ENCODE data around the gene PRELID2.

PRELID2 gene

GRCh38 chr5:145796318-145796717 lies 38.8 kb downstream of the PRELID2 start:
- DNase-seq (ENCODE audit: low spot score): no peak

GRCh38 chr5:145793574-145793973 lies 41.6 kb downstream of the PRELID2 start:
- no peak for DNase-seq (ENCODE audit: low spot score)

- DNase-seq (ENCODE audit: low spot score): no peak
Measured at GRCh38 chr5:145792840-145793239, 42.3 kb downstream of the PRELID2 start.

GRCh38 chr5:145791866-145792265 lies 43.3 kb downstream of the PRELID2 start:
- DNase-seq (ENCODE audit: low spot score): no peak

DNA sequence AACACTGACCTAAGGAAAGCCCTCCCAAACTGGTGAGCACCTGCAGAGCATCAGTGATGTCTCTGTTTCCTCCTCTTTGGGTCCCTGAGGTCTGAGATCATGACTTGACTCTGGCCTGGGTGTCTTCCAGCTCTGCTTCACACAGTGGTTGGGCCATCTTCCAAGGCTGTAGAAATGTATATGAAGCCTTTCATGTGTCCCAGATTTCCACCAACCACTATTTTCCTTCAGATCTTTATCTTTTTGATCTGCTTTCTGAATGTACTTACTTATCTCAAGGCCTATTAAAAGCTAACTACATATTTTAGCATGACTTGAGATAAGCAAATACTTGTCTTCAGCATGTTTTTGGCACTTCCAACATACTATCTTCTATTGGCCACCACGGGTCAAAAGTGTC lies 47.1 kb downstream of the PRELID2 start:
- DNase-seq (ENCODE audit: low spot score): no peak

- DNase-seq (ENCODE audit: low spot score): no peak
Measured at GRCh38 chr5:145787507-145787906, 47.6 kb downstream of the PRELID2 start.

GRCh38 chr5:145787001-145787400 lies 48.1 kb downstream of the PRELID2 start:
- no peak for DNase-seq (ENCODE audit: low spot score)

GRCh38 chr5:145780982-145781381 lies 54.2 kb downstream of the PRELID2 start:
- DNase-seq (ENCODE audit: low spot score): no peak

- no peak for DNase-seq (ENCODE audit: low spot score)
Measured at GRCh38 chr5:145778144-145778900, 56.8 kb downstream of the PRELID2 start.

DNA sequence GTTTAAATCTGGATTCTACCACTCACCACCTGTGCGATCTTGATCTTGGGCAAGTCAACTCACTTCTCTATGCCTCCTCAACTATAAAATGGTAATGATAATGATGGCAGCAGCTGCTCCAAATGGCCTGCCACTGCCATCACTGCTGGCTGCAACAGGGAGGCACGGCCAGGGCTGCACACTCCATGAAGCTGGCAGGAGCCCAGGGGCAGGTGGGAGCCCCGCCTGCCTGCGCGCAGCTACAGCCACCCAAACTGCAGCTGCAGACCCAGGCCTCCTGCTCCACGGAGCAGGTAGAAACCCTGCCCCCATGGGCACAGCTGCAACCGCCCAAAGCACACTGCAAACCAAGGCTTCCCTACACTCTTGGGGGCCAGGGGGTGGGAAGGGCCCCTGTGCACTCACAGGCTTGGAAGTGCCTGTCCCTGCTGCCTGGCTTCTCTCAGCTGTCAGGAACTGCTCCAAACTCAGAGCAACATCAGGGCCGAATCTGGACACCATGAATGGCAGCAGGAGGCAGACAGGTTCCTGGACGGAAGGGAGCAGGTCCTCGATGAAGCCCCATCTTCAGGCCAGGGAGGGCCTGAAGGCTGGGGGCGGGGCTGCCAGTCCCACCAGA lies 57.6 kb downstream of the PRELID2 start:
- DNase-seq (ENCODE audit: low spot score): no peak

DNA sequence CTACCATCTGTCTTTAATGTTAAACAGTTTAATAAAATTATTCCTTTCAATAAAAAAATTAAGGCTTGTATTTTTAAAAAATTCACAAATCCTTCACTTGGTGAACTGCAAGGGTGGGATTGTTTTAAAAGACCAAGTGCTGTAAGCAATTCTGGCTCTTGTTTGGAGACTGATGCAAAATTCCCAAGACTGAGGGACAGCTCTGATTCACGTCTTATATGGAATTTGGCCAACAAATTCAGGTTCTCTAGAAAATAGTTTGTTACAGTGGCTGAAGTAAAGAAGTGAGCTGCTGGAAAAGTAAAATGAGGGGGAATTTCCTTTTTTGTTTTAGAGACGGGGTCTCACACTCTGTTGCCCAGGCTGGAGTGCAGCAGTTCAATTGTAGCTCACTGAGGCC lies 58.3 kb downstream of the PRELID2 start:
- DNase-seq (ENCODE audit: low spot score): peak; percentile 13

DNA sequence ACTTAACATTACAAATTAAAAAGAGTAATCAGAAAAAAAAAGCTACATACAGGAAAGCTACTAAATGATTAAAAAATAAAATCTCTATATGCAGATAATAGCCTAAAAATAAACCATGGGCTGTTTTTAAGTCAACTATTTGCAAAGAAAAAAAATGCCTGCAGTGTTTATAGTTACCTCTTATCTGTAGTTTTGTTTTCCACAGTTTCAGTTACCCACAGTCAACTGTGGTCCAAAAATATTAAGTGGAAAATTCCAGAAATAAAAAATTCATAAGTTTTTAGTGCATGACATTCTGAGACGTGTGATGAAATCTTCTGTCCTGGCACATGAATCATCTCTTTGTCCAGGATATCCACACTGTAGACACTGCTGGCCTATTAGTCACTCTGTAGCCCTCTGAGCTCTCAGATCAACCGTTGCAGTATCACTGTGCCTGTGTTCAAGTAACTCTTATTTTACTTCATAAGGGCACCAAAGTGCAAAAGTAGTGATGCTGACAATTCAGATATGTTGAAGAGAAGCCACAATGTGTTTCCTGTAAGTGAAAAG lies 59.2 kb downstream of the PRELID2 start:
- peak; percentile 78 for DNase-seq (ENCODE audit: low spot score)

DNA sequence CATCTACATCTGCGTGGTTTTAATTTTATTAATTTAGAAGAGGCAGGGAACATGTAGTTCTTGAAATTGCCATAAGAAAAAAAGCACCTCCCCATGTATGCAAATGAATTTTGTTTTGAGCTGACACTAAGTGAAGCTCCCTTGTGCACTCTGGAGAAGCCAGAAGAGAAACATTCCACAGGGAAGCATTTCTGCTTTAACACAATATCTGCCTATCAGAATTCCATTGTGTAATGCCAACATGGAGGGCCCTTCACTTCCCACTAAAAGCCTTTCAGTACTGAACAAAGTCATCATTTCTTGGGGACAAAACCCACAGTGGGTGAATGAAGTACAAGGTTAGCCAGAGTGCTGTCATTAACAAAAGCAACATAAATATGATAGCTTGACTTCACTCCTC lies 59.7 kb downstream of the PRELID2 start:
- DNase-seq (ENCODE audit: low spot score): no peak

DNA sequence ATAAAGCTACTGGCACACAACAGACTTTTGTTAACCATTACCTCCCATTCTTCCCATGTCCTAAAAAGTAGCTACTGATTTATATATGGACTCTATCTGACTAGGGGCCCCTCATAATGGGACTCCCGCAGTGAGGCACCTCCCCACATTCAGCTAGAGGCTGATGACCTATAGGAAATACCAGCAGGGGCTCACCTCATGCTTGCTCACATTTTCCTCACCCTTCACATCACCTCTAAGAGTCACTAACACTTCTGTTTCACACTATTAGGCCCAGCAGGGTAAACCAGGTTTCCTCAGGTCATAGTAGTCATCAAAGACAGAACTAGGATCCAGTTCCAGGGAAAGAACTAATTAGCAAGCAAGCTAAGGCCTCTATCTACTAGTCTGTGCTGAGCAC lies 60.7 kb downstream of the PRELID2 start:
- DNase-seq (ENCODE audit: low spot score): no peak

DNA sequence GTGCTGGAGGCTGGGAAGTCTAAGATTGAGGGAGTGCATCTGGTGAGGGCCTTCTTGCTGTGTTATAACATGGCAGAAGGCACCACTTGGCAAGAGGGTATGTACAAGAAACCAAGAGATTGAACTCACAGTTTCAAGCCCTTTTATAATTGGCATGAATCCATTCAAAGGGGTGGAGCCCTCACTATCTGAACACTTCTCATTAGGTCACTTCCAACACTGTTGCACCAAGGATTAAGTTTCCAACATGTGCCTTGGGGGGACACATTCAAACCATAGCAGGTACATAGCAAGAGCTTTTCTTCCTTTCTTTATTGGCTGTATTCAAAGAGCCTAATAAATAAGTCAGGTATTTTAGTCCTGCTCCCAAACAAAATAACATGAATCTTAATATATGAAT lies 62.7 kb downstream of the PRELID2 start:
- no peak for DNase-seq (ENCODE audit: low spot score)

DNA sequence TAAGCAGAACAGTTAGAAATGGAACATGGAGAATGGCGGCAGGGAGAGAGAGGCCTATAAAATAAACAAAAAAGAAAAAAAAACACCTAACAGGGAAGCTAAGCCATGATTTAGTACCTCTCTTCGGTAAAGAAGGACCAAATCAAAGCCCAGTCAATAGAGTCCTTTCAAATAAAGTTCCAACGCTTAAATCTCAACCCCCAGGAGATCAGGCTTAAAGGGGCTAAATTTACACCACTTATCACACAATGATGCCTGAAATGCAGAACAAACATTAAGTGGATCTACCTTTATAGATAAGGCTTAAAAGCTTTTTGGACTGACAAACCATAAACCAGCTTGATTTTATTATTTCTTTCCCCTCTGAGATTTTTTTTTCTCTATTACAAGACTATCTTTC lies 66.3 kb downstream of the PRELID2 start:
- no peak for DNase-seq (ENCODE audit: low spot score)

GRCh38 chr5:145764325-145764724 lies 70.8 kb downstream of the PRELID2 start:
- DNase-seq (ENCODE audit: low spot score): no peak

- no peak for DNase-seq (ENCODE audit: low spot score)
Measured at GRCh38 chr5:145762833-145763232, 72.3 kb downstream of the PRELID2 start.

DNA sequence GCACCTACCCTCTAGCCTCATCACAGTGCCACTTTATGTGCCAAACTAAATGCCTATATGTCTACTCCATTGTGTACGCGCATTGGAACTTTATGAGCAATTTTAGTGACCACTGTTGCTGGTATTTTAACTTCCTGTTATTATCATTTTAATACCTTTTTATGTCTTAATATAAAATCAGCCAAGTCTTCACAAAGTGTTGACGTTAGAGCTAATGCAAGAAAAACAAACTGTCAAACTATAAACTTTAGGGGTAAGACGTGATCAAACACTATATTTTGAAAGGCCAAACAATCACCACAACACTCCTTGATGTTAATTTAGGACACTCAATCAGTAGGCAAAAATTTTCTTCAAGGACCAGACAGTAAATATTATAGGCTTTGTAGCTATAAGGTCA lies 73.9 kb downstream of the PRELID2 start:
- no peak for DNase-seq (ENCODE audit: low spot score)

GRCh38 chr5:145760660-145761059 lies 74.5 kb downstream of the PRELID2 start:
- DNase-seq (ENCODE audit: low spot score): no peak

GRCh38 chr5:145752947-145753346 lies 82.2 kb downstream of the PRELID2 start:
- DNase-seq (ENCODE audit: low spot score): peak; percentile 16

GRCh38 chr5:145752534-145752933 lies 82.6 kb downstream of the PRELID2 start:
- no peak for DNase-seq (ENCODE audit: low spot score)

GRCh38 chr5:145750199-145750598 lies 84.9 kb downstream of the PRELID2 start:
- no peak for DNase-seq (ENCODE audit: low spot score)
